Trophoblast cell (in vitro differentiated cells and primary cell): ENCODE measurements around the gene OLFM3.

Experiments
- DNase-seq, 2 donors: peaks; one replicate each; pipeline ENCODE4 v3.0.0-alpha.2; 2016
- H2AFZ ChIP-seq: 2 replicates; pipeline ENCODE4 v1.6.1; 2013; ENCODE audit warnings: low read length, moderate library complexity, mild to moderate bottlenecking; ENCODE audit not compliant: insufficient read depth, poor library complexity
- H2AK5ac ChIP-seq: 2 replicates; pipeline ENCODE4 v1.6.1; 2013; ENCODE audit warnings: mild to moderate bottlenecking, low read length
- H2BK120ac ChIP-seq: 2 replicates; pipeline ENCODE4 v1.6.1; 2013; ENCODE audit warnings: low read length, mild to moderate bottlenecking, moderate library complexity; ENCODE audit not compliant: insufficient read depth, poor library complexity
- H2BK12ac ChIP-seq: 2 replicates; pipeline ENCODE4 v1.6.1; 2013; ENCODE audit warnings: mild to moderate bottlenecking, low read length, moderate library complexity
- H2BK5ac ChIP-seq: 2 replicates; pipeline ENCODE4 v1.6.1; 2013; ENCODE audit warnings: low read length, low read depth, moderate library complexity, mild to moderate bottlenecking; ENCODE audit not compliant: poor library complexity
- H3K14ac ChIP-seq: 2 replicates; pipeline ENCODE4 v1.6.1; 2013; ENCODE audit warnings: mild to moderate bottlenecking, low read length
- H3K18ac ChIP-seq: 2 replicates; pipeline ENCODE4 v1.6.1; 2013; ENCODE audit warnings: mild to moderate bottlenecking, low read length
- H3K23ac ChIP-seq: 2 replicates; pipeline ENCODE4 v1.6.1; 2013; ENCODE audit warnings: low read length
- H3K27ac ChIP-seq: 2 replicates; pipeline ENCODE4 v1.5.1; 2013; ENCODE audit warnings: low read depth, mild to moderate bottlenecking, inconsistent platforms, low read length, moderate library complexity
- H3K27me3 ChIP-seq: 2 replicates; pipeline ENCODE4 v1.6.1; 2013; ENCODE audit warnings: inconsistent platforms, mild to moderate bottlenecking, low read length, moderate library complexity; ENCODE audit not compliant: insufficient read depth
- H3K36me3 ChIP-seq, 2 experiments: 1 replicate in 1 of 2; 2 replicates in 1 of 2; pipeline ENCODE4 v1.6.1; 2013; ENCODE audit warnings: low read length in 2 of 2, mild to moderate bottlenecking in 2 of 2, moderate library complexity in 1 of 2; ENCODE audit not compliant: insufficient read depth in 2 of 2, control insufficient read depth in 1 of 2
- H3K4ac ChIP-seq: 2 replicates; pipeline ENCODE4 v1.6.1; 2013; ENCODE audit warnings: low read depth, mild to moderate bottlenecking, low read length, moderate library complexity
- H3K4me1 ChIP-seq, 2 experiments: 1 replicate in 1 of 2; 2 replicates in 1 of 2; pipeline ENCODE4 v1.6.1; 2013; ENCODE audit warnings: low read length in 2 of 2, mild to moderate bottlenecking in 2 of 2, moderate library complexity in 1 of 2; ENCODE audit not compliant: insufficient read depth in 2 of 2, control insufficient read depth in 1 of 2
- H3K4me2 ChIP-seq: 2 replicates; pipeline ENCODE4 v1.6.1; 2013; ENCODE audit warnings: inconsistent platforms, mild to moderate bottlenecking, low read length, moderate library complexity
- H3K4me3 ChIP-seq: 2 replicates; pipeline ENCODE4 v1.5.1; 2013; ENCODE audit warnings: mild to moderate bottlenecking, low read depth, low read length, inconsistent platforms
- H3K79me1 ChIP-seq: one replicate; pipeline ENCODE4 v1.6.1; 2013; ENCODE audit warnings: low read length
- H3K79me2 ChIP-seq: 2 replicates; pipeline ENCODE4 v1.6.1; 2013; ENCODE audit warnings: low read length, mild to moderate bottlenecking; ENCODE audit not compliant: control insufficient read depth, insufficient read depth, poor library complexity
- H3K9ac ChIP-seq: 2 replicates; pipeline ENCODE4 v1.6.1; 2013; ENCODE audit warnings: mild to moderate bottlenecking, low read length
- H3K9me3 ChIP-seq: 2 replicates; pipeline ENCODE4 v1.6.1; 2013; ENCODE audit warnings: low read depth, mild to moderate bottlenecking, control low read depth, inconsistent platforms, low read length; ENCODE audit not compliant: insufficient read depth
- H4K12ac ChIP-seq: 2 replicates; pipeline ENCODE4 v1.6.1; 2013; ENCODE audit warnings: low read depth, mild to moderate bottlenecking, low read length, moderate library complexity
- H4K8ac ChIP-seq: 2 replicates; pipeline ENCODE4 v1.6.1; 2013; ENCODE audit warnings: low read depth, mild to moderate bottlenecking, low read length, moderate library complexity
- H4K91ac ChIP-seq: one replicate; pipeline ENCODE4 v1.6.1; 2013; ENCODE audit warnings: low read depth, mild to moderate bottlenecking, low read length, moderate library complexity
- WGBS: extraction: QIAGEN DNeasy Blood & Tissue Kit; methylation state at CpG from one replicate; pipeline ENCODE4 v1.1.7; 2013; ENCODE audit warnings: missing lambda C conversion rate; ENCODE audit not compliant: insufficient read length, insufficient coverage; ENCODE audit errors: extremely low coverage; 5-methylcytosine and 5-hydroxymethylcytosine counted together

Gene OLFM3

DNA sequence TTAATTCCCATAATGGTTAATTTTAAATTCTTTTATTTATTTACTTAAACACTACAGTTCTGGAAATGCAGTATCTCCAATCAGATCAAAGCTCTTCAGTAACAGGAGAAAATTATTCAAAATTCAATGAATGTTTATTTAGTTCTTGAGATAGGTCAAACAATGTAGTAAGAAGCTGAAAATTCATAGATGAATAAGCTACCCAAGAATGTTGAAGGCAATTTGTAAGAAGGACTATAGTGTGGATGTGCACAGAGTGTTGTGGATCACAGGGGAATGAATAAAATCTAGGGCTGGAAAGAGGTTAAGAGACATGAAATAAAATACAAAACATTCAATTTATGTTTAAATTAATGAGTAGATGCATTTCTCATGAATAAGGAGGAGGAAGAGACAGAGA is 72.0 kb downstream of the OLFM3 start:
- H3K27ac ChIP-seq, result no peak overlapping the region
- H4K8ac ChIP-seq, result no peak overlapping the region

DNA sequence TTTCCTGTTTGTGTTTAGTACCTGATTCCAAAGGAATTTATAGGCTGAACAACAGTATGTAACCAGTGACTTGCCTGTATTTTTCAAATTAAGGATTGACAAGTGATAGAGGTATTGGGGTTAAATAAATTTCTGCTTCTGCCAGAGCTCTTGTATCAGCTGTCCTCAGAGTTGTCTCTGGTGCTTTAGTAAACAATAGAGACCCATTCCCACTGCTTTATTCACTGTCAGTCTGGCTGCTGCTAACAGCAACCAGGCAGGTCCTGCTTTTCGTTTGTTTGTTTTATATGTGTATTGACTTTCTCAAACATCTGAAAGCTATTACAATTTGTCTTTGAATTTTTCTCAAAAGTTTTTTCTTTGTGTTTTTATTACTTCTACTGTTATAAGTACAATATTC is 76.1 kb downstream of the OLFM3 start:
- H3K4me3 ChIP-seq, result no peak overlapping the region
- H3K14ac ChIP-seq, result no peak overlapping the region
- no peak overlapping the region for H3K4ac ChIP-seq
- H3K36me3 ChIP-seq, result no peaks in the 10 kb centered on the region
- no peak overlapping the region for H3K4me2 ChIP-seq
- H3K9ac ChIP-seq, result no peak overlapping the region
- no peak overlapping the region for H4K8ac ChIP-seq
- WGBS, result no CpG with 5 or more reads among the region's 1 CpG
- no peak overlapping the region for H4K91ac ChIP-seq
- H3K18ac ChIP-seq, result no peak overlapping the region
- no peak overlapping the region for H2BK5ac ChIP-seq
- no peak overlapping the region for H2AK5ac ChIP-seq
- no peak for DNase-seq
- H3K27ac ChIP-seq, result no peak overlapping the region
- no peak overlapping the region for H2AFZ ChIP-seq
- H3K79me1 ChIP-seq, result no peaks in the 10 kb centered on the region
- no peaks in the 10 kb centered on the region for H3K79me2 ChIP-seq
- H4K12ac ChIP-seq, result no peak overlapping the region
- no peaks in the 10 kb centered on the region for H3K9me3 ChIP-seq
- no peak overlapping the region for H2BK120ac ChIP-seq
- H3K23ac ChIP-seq, result no peak overlapping the region
- H2BK12ac ChIP-seq, result no peak overlapping the region
- H3K27me3 ChIP-seq, result no peaks in the 10 kb centered on the region
- no peaks in the 10 kb centered on the region for H3K4me1 ChIP-seq

More for the DNA sequence above, 72.0 kb downstream of the OLFM3 start:
- no peaks in the 10 kb centered on the region for H3K9me3 ChIP-seq
- H3K4me2 ChIP-seq, result no peak overlapping the region
- no peak overlapping the region for H2AFZ ChIP-seq
- no peak overlapping the region for H4K91ac ChIP-seq
- H2BK120ac ChIP-seq, result no peak overlapping the region
- no peak overlapping the region for H3K9ac ChIP-seq
- H3K18ac ChIP-seq, result no peak overlapping the region
- no peak overlapping the region for H2BK12ac ChIP-seq
- no peak overlapping the region for H3K14ac ChIP-seq
- no peak overlapping the region for H3K4me3 ChIP-seq
- no peak overlapping the region for H3K23ac ChIP-seq
- H4K12ac ChIP-seq, result no peak overlapping the region
- DNase-seq, result no peak
- H3K79me2 ChIP-seq, result no peaks in the 10 kb centered on the region
- H3K4ac ChIP-seq, result no peak overlapping the region
- H3K4me1 ChIP-seq, result no peaks in the 10 kb centered on the region
- no peaks in the 10 kb centered on the region for H3K27me3 ChIP-seq
- no peak overlapping the region for H2BK5ac ChIP-seq
- no peak overlapping the region for H2AK5ac ChIP-seq
- H3K36me3 ChIP-seq, result no peaks in the 10 kb centered on the region
- H3K79me1 ChIP-seq, result no peaks in the 10 kb centered on the region

DNA sequence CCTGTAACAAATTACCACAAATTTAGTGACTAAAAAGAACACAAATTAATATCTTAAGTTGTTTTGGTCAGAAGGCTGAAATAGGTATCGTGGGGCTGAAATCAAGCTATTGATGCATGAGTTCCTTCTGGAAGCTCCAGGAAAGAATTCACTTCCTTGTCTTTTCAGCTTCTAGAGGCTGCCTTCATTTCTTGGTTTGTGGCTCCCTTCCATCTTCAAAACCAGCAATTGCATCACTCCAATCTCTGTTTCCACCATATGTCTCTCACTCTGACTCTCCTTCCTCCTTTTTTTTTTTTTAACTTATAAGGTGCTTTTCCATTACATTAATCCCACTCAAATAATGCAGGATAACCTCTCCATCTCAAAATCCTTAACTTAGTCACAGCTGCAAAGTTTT is 78.4 kb downstream of the OLFM3 start:
- Histone ChIP-seq H3K27me3 (no peaks in the 10 kb centered on the region), H2BK5ac (no peak overlapping the region), H2AK5ac (no peak overlapping the region), H3K9me3 (no peaks in the 10 kb centered on the region), H2BK12ac (no peak overlapping the region), H3K36me3 (no peaks in the 10 kb centered on the region), H3K4ac (no peak overlapping the region), H3K4me1 (no peaks in the 10 kb centered on the region), H2BK120ac (no peak overlapping the region), H3K9ac (no peak overlapping the region), H3K4me2 (no peak overlapping the region), H2AFZ (no peak overlapping the region), H3K18ac (no peak overlapping the region), H3K23ac (no peak overlapping the region), H3K27ac (no peak overlapping the region), H3K14ac (no peak overlapping the region), H3K4me3 (no peak overlapping the region), H4K8ac (no peak overlapping the region), H3K79me2 (no peaks in the 10 kb centered on the region), H3K79me1 (no peaks in the 10 kb centered on the region), H4K12ac (no peak overlapping the region), H4K91ac (no peak overlapping the region)
- WGBS, result no CpG with 5 or more reads among the region's 1 CpG
- DNase-seq, result no peak

DNA sequence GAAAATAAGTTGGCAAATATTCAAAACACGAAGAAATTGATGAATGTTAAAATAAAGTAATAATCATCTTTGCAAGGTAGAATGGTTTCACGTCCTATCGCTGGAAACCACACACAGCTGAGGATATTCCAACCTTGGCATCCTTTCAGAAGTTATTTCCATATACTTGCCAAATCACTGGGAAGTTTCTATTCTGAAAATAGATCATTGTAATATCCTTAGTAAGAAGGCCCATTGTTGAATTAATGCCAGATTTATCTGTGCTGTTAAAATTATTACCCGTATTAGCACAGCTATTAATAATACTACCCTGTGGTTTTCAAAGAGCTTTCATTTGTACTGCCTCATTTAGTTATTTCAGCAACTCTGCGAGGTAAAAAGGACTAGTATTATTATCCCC is 81.1 kb downstream of the OLFM3 start:
- Histone ChIP-seq H3K79me2 (no peaks in the 10 kb centered on the region), H2AFZ (no peak overlapping the region), H3K4ac (no peak overlapping the region), H3K9ac (no peak overlapping the region), H4K12ac (no peak overlapping the region), H4K8ac (no peak overlapping the region), H2BK5ac (no peak overlapping the region), H3K4me3 (no peak overlapping the region), H2AK5ac (no peak overlapping the region), H3K27me3 (no peaks in the 10 kb centered on the region), H2BK12ac (no peak overlapping the region), H3K4me2 (no peak overlapping the region), H3K23ac (no peak overlapping the region), H2BK120ac (no peak overlapping the region), H3K79me1 (no peaks in the 10 kb centered on the region), H3K18ac (no peak overlapping the region), H3K4me1 (no peaks in the 10 kb centered on the region), H3K9me3 (no peaks in the 10 kb centered on the region), H3K14ac (no peak overlapping the region), H4K91ac (no peak overlapping the region), H3K36me3 (no peaks in the 10 kb centered on the region), H3K27ac (no peak overlapping the region)
- no CpG with 5 or more reads among the region's 5 CpGs for WGBS
- no peak for DNase-seq
